GM12878 (cell line): ENCODE measurements around the gene TRUB2.
"Not testable (repeated sequence)": the region's sequence is repeated elsewhere in the genome, so short reads cannot be mapped to it uniquely, and the experiment has no call there.

Experiments
- EGR1 ChIP-seq, 2 experiments: IDR thresholded peaks; 1 replicate in 1 of 2; 2 replicates in 1 of 2; pipeline ENCODE4 v1.6.1; 2011 to 2012; ENCODE audit warnings: low read depth in 2 of 2, low read length in 2 of 2, borderline replicate concordance in 1 of 2, mild to moderate bottlenecking in 1 of 2, moderate library complexity in 1 of 2
- IKZF2 ChIP-seq, 2 experiments: fragments of 450-650 bp; IDR thresholded peaks; 2 replicates each; pipeline ENCODE4 v1.6.1; 2017; ENCODE audit warnings: mild to moderate bottlenecking in 2 of 2, moderate library complexity in 2 of 2
- MYC ChIP-seq: IDR thresholded peaks from 2 replicates; pipeline ENCODE4 v1.6.1; 2011; ENCODE audit warnings: mild to moderate bottlenecking, low read length, moderate library complexity, inconsistent platforms; ENCODE audit not compliant: insufficient read depth, insufficient replicate concordance, insufficient read length, severe bottlenecking
- NFYA ChIP-seq: IDR thresholded peaks from 2 replicates; pipeline ENCODE4 v1.6.1; 2011; ENCODE audit warnings: low read depth, mild to moderate bottlenecking, low read length, improper control_type of control experiment, borderline replicate concordance
- POLR2AphosphoS2 ChIP-seq: IDR thresholded peaks from 2 replicates; pipeline ENCODE4 v1.6.1; 2011; ENCODE audit warnings: low read depth, mild to moderate bottlenecking, low read length, improper control_type of control experiment, moderate library complexity
- WRNIP1 ChIP-seq: IDR thresholded peaks from 2 replicates; pipeline ENCODE4 v1.6.1; 2011; ENCODE audit warnings: low read depth, low read length, improper control_type of control experiment, borderline replicate concordance
- ZNF24 ChIP-seq: fragments of 450-650 bp; IDR thresholded peaks from 2 replicates; pipeline ENCODE4 v1.6.1; 2017; ENCODE audit warnings: antibody characterized with exemption, mild to moderate bottlenecking
- ZNF274 ChIP-seq: IDR thresholded peaks from one replicate; pipeline ENCODE4 v1.8.0; 2011; ENCODE audit not compliant: insufficient read length, insufficient read depth
- TF ChIP-seq, protein P1 (sequence below): fragments of 450-650 bp; IDR thresholded peaks from 2 replicates; pipeline ENCODE4 v1.6.1; 2016; ENCODE audit warnings: mild to moderate bottlenecking
- TF ChIP-seq, protein P2 (sequence below), 3 experiments: IDR thresholded peaks in 2 of 3; conservative IDR thresholded peaks in 1 of 3; 2 replicates each; pipeline ENCODE4 v1.5.1; 2011; ENCODE audit warnings: low read depth in 3 of 3, low read length in 3 of 3, mild to moderate bottlenecking in 3 of 3, control low read depth in 2 of 3, moderate library complexity in 2 of 3, inconsistent platforms in 1 of 3, mixed read lengths in 1 of 3; ENCODE audit not compliant: control insufficient read depth in 2 of 3, insufficient read depth in 1 of 3; ENCODE audit errors: extremely low read depth in 1 of 3
- TF ChIP-seq, protein P3 (sequence below): IDR thresholded peaks from 2 replicates; pipeline ENCODE4 v1.6.1; 2012; ENCODE audit warnings: low read length, inconsistent platforms
- TF ChIP-seq, protein P4 (sequence below): fragments of 450-650 bp; IDR thresholded peaks from 2 replicates; pipeline ENCODE4 v1.6.1; 2016; ENCODE audit warnings: mild to moderate bottlenecking, moderate library complexity, borderline replicate concordance

DNA sequence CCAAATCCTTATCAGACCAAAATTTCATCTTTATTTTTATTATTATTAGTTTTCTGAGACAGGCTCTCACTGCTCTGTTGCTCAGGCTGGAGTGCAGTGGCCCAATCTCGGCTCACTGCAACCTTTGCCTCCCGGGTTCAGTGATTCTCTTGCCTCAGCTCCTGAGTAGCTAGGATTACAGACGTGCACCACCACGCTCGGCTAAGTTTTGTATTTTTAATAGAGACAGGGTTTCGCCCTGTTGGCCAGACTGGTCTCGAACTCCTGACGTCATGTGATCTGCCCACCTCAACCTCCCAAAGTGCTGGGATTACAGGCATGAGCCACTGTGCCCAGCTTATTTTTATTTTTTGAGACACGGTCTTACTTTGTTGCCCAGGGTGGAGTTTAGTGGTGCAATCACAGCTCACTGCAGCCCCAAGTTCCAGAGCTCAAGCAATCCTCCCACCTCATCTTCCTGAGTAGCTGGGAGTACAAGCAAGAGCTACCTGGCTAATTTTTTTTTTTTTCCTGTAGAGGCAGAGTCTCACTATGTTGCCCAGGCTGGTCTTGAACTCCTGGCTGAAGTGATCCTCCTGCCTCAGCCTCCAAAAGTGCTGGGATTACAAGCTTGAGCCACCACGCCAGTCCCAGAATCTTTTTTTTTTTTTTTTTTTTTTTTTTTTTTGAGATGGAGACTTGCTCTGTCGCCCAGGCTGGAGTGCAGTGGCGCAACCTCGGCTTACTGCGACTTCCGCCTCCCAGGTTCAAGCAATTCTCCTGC lies 16.8 kb upstream of the TRUB2 start:
- TF ChIP-seq MYC; POLR2AphosphoS2; NFYA; ZNF274; ZNF24; IKZF2 (IDR thresholded peaks at IDR 0.05); WRNIP1; EGR1 (IDR thresholded peaks at IDR 0.05; ENCODE audit: borderline replicate concordance in 1 of 2, low read depth in 2 of 2, low read length in 2 of 2): not testable (repeated sequence)
- TF ChIP-seq, protein P1, sequence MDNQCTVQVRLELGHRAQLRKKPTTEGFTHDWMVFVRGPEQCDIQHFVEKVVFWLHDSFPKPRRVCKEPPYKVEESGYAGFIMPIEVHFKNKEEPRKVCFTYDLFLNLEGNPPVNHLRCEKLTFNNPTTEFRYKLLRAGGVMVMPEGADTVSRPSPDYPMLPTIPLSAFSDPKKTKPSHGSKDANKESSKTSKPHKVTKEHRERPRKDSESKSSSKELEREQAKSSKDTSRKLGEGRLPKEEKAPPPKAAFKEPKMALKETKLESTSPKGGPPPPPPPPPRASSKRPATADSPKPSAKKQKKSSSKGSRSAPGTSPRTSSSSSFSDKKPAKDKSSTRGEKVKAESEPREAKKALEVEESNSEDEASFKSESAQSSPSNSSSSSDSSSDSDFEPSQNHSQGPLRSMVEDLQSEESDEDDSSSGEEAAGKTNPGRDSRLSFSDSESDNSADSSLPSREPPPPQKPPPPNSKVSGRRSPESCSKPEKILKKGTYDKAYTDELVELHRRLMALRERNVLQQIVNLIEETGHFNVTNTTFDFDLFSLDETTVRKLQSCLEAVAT, result not testable (repeated sequence)
- TF ChIP-seq, protein P2, sequence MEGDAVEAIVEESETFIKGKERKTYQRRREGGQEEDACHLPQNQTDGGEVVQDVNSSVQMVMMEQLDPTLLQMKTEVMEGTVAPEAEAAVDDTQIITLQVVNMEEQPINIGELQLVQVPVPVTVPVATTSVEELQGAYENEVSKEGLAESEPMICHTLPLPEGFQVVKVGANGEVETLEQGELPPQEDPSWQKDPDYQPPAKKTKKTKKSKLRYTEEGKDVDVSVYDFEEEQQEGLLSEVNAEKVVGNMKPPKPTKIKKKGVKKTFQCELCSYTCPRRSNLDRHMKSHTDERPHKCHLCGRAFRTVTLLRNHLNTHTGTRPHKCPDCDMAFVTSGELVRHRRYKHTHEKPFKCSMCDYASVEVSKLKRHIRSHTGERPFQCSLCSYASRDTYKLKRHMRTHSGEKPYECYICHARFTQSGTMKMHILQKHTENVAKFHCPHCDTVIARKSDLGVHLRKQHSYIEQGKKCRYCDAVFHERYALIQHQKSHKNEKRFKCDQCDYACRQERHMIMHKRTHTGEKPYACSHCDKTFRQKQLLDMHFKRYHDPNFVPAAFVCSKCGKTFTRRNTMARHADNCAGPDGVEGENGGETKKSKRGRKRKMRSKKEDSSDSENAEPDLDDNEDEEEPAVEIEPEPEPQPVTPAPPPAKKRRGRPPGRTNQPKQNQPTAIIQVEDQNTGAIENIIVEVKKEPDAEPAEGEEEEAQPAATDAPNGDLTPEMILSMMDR (IDR thresholded peaks at IDR 0.05 in 2 of 3, conservative IDR thresholded peaks at IDR 0.05 in 1 of 3; ENCODE audit: control insufficient read depth in 2 of 3, extremely low read depth in 1 of 3, insufficient read depth in 1 of 3, low read depth in 3 of 3, low read length in 3 of 3), result not testable (repeated sequence)
- TF ChIP-seq, protein P3, sequence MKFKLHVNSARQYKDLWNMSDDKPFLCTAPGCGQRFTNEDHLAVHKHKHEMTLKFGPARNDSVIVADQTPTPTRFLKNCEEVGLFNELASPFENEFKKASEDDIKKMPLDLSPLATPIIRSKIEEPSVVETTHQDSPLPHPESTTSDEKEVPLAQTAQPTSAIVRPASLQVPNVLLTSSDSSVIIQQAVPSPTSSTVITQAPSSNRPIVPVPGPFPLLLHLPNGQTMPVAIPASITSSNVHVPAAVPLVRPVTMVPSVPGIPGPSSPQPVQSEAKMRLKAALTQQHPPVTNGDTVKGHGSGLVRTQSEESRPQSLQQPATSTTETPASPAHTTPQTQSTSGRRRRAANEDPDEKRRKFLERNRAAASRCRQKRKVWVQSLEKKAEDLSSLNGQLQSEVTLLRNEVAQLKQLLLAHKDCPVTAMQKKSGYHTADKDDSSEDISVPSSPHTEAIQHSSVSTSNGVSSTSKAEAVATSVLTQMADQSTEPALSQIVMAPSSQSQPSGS, result not testable (repeated sequence)
- TF ChIP-seq, protein P4, sequence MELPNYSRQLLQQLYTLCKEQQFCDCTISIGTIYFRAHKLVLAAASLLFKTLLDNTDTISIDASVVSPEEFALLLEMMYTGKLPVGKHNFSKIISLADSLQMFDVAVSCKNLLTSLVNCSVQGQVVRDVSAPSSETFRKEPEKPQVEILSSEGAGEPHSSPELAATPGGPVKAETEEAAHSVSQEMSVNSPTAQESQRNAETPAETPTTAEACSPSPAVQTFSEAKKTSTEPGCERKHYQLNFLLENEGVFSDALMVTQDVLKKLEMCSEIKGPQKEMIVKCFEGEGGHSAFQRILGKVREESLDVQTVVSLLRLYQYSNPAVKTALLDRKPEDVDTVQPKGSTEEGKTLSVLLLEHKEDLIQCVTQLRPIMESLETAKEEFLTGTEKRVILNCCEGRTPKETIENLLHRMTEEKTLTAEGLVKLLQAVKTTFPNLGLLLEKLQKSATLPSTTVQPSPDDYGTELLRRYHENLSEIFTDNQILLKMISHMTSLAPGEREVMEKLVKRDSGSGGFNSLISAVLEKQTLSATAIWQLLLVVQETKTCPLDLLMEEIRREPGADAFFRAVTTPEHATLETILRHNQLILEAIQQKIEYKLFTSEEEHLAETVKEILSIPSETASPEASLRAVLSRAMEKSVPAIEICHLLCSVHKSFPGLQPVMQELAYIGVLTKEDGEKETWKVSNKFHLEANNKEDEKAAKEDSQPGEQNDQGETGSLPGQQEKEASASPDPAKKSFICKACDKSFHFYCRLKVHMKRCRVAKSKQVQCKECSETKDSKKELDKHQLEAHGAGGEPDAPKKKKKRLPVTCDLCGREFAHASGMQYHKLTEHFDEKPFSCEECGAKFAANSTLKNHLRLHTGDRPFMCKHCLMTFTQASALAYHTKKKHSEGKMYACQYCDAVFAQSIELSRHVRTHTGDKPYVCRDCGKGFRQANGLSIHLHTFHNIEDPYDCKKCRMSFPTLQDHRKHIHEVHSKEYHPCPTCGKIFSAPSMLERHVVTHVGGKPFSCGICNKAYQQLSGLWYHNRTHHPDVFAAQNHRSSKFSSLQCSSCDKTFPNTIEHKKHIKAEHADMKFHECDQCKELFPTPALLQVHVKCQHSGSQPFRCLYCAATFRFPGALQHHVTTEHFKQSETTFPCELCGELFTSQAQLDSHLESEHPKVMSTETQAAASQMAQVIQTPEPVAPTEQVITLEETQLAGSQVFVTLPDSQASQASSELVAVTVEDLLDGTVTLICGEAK, result not testable (repeated sequence)
